Hepatocyte (in vitro differentiated cells): ENCODE measurements around the gene ATXN2.

Experiments
- CTCF ChIP-seq: fragments of 200-600 bp; sonication (generic); IDR thresholded peaks from 2 replicates; pipeline ENCODE4 v1.5.1; 2016; ENCODE audit warnings: antibody characterized with exemption, mild to moderate bottlenecking; ENCODE audit not compliant: poor library complexity
- EZH2 ChIP-seq: fragments of 200-600 bp; sonication (generic); IDR thresholded peaks from 2 replicates; pipeline ENCODE4 v1.6.1; 2016; ENCODE audit warnings: antibody characterized with exemption, mild to moderate bottlenecking, borderline replicate concordance

- TF ChIP-seq CTCF = no peak
- TF ChIP-seq EZH2 = no peak
Measured at GRCh38 chr12:111590552-111590951, 8.6 kb downstream of the ATXN2 start.
